H1 (cell line): ENCODE data around the gene CLCN3. TPM values are rescaled to one million over a fixed set of nuclear protein-coding genes. Genes with fewer than 3 reads are reported as not detected.

Experiments
- ASH2L ChIP-seq: fragments of 200-600, 300-600 bp; sonication (generic); IDR thresholded peaks from one replicate; pipeline ENCODE4 v1.7.1; 2017; ENCODE audit warnings: low read length
- CBX8 ChIP-seq: fragments of 300-800, 300-1000 bp; sonication (generic); IDR thresholded peaks from 2 replicates; pipeline ENCODE4 v1.7.1; 2016; ENCODE audit warnings: low read depth, low read length, borderline replicate concordance
- E2F6 ChIP-seq: IDR thresholded peaks from 2 replicates; pipeline ENCODE4 v1.6.1; 2012; ENCODE audit warnings: inconsistent platforms
- GTF2F1 ChIP-seq: IDR thresholded peaks from 2 replicates; pipeline ENCODE4 v1.6.1; 2012; ENCODE audit warnings: low read depth, low read length, improper control_type of control experiment, borderline replicate concordance
- KDM4A ChIP-seq: IDR thresholded peaks from one replicate; pipeline ENCODE4 v1.7.1; 2012; ENCODE audit warnings: low read depth, mild to moderate bottlenecking, moderate library complexity, low read length, inconsistent platforms; ENCODE audit not compliant: severe bottlenecking
- RFX5 ChIP-seq: IDR thresholded peaks from 2 replicates; pipeline ENCODE4 v1.6.1; 2011; ENCODE audit warnings: low read depth, low read length, improper control_type of control experiment, borderline replicate concordance
- SAP30 ChIP-seq: fragments of 300-600 bp; sonication (generic); IDR thresholded peaks from 2 replicates; pipeline ENCODE4 v1.7.1; 2012; ENCODE audit warnings: low read length, moderate library complexity, mild to moderate bottlenecking, inconsistent platforms; ENCODE audit not compliant: insufficient read depth, insufficient replicate concordance
- polyA plus RNA-seq, 7 experiments: library from polyadenylated mRNA; depleted of rRNA in 3 of 7; stranded (reverse) in 5 of 7; unstranded in 2 of 7; fragments of >200 nt in 5 of 7; fragments of 200-250 nt in 2 of 7; gene quantifications; 1 replicate in 5 of 7; 2 replicates in 1 of 7; 4 replicates in 1 of 7; pipeline versions ENCODE4 v1.2.1 to v1.2.3, GENCODE V29; 2011 to 2013; ENCODE audit warnings: missing spikeins in 2 of 7, mixed read lengths in 2 of 7
- total RNA-seq: library from RNA; stranded (reverse); fragmentation: NEBNext Ultra II Directional; extraction: Animal tissue kit (Norgen Biotek cat#: 25700); gene quantifications from 2 replicates; pipeline ENCODE4 v1.2.1, GENCODE V29; 2021
- TF ChIP-seq, protein P1 (sequence below): fragments of 300-600 bp; sonication (generic); IDR thresholded peaks from 2 replicates; pipeline ENCODE4 v1.7.1; 2012; ENCODE audit warnings: low read length, moderate library complexity, mild to moderate bottlenecking, inconsistent platforms; ENCODE audit not compliant: insufficient replicate concordance

The CLCN3 gene
- total and polyA plus RNA-seq, 2 of the 8 experiments (the other 6 are each of a cell fraction or from before 2014, with no cell fraction given): 8.8 to 32.8 TPM

GRCh38 chr4:169619958-169620879 is at the start of gene CLCN3 (continued):
- TF ChIP-seq, protein P1, sequence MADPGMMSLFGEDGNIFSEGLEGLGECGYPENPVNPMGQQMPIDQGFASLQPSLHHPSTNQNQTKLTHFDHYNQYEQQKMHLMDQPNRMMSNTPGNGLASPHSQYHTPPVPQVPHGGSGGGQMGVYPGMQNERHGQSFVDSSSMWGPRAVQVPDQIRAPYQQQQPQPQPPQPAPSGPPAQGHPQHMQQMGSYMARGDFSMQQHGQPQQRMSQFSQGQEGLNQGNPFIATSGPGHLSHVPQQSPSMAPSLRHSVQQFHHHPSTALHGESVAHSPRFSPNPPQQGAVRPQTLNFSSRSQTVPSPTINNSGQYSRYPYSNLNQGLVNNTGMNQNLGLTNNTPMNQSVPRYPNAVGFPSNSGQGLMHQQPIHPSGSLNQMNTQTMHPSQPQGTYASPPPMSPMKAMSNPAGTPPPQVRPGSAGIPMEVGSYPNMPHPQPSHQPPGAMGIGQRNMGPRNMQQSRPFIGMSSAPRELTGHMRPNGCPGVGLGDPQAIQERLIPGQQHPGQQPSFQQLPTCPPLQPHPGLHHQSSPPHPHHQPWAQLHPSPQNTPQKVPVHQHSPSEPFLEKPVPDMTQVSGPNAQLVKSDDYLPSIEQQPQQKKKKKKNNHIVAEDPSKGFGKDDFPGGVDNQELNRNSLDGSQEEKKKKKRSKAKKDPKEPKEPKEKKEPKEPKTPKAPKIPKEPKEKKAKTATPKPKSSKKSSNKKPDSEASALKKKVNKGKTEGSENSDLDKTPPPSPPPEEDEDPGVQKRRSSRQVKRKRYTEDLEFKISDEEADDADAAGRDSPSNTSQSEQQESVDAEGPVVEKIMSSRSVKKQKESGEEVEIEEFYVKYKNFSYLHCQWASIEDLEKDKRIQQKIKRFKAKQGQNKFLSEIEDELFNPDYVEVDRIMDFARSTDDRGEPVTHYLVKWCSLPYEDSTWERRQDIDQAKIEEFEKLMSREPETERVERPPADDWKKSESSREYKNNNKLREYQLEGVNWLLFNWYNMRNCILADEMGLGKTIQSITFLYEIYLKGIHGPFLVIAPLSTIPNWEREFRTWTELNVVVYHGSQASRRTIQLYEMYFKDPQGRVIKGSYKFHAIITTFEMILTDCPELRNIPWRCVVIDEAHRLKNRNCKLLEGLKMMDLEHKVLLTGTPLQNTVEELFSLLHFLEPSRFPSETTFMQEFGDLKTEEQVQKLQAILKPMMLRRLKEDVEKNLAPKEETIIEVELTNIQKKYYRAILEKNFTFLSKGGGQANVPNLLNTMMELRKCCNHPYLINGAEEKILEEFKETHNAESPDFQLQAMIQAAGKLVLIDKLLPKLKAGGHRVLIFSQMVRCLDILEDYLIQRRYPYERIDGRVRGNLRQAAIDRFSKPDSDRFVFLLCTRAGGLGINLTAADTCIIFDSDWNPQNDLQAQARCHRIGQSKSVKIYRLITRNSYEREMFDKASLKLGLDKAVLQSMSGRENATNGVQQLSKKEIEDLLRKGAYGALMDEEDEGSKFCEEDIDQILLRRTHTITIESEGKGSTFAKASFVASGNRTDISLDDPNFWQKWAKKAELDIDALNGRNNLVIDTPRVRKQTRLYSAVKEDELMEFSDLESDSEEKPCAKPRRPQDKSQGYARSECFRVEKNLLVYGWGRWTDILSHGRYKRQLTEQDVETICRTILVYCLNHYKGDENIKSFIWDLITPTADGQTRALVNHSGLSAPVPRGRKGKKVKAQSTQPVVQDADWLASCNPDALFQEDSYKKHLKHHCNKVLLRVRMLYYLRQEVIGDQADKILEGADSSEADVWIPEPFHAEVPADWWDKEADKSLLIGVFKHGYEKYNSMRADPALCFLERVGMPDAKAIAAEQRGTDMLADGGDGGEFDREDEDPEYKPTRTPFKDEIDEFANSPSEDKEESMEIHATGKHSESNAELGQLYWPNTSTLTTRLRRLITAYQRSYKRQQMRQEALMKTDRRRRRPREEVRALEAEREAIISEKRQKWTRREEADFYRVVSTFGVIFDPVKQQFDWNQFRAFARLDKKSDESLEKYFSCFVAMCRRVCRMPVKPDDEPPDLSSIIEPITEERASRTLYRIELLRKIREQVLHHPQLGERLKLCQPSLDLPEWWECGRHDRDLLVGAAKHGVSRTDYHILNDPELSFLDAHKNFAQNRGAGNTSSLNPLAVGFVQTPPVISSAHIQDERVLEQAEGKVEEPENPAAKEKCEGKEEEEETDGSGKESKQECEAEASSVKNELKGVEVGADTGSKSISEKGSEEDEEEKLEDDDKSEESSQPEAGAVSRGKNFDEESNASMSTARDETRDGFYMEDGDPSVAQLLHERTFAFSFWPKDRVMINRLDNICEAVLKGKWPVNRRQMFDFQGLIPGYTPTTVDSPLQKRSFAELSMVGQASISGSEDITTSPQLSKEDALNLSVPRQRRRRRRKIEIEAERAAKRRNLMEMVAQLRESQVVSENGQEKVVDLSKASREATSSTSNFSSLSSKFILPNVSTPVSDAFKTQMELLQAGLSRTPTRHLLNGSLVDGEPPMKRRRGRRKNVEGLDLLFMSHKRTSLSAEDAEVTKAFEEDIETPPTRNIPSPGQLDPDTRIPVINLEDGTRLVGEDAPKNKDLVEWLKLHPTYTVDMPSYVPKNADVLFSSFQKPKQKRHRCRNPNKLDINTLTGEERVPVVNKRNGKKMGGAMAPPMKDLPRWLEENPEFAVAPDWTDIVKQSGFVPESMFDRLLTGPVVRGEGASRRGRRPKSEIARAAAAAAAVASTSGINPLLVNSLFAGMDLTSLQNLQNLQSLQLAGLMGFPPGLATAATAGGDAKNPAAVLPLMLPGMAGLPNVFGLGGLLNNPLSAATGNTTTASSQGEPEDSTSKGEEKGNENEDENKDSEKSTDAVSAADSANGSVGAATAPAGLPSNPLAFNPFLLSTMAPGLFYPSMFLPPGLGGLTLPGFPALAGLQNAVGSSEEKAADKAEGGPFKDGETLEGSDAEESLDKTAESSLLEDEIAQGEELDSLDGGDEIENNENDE: no peak
- TF ChIP-seq GTF2F1 (no peak), KDM4A (no peak), RFX5 (no peak), E2F6 (no peak; the same call in 1 of the 2 replicates), CBX8 (no peak), SAP30 (peak; percentile 94), ASH2L (peak; percentile 93)
